ENCODE data around the gene TMEM132D. TPM values are rescaled to one million over a fixed set of nuclear protein-coding genes. Genes with fewer than 3 reads are reported as not detected.

TMEM132D gene
- total RNA-seq, 1 donor from 2014 or later = 1.0 TPM

DNA sequence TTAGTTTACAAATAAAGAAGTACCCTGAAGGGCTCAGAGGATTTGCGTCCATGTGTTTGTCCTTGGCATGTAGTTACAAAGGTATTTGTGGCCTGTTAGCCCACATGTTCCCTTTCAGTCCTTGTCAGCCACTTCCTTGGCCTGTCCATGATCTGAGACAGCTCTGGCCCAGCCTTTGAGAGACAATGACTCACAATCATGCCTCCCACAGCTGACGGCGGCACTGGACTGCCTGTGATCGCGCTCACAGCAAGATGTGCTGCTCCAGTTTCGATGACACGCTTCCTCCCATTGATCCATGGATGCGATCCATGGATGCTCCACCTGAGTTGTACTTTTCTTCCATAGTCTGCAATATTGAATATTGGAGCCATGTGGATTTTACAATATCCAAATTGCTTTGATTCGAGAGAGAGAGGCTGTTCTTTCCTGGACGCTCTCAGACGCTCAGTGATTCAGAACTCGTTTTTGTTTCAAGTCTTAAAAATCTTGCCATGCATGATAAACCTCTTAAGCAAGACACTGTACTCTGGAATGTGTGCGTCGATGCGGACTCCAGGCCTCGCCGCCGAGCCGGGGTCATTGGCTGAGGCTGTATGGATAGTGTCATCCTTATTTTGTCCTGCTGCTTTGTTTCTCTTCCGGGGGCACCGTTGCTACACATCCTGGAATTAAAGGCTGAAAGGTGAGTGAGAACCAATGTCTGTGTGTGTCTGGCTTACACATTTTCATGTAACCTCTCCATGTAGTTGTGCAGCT is 830.5 kb downstream of the TMEM132D start:
- no peak overlapping the region for H3K4me3 ChIP-seq
- no peak overlapping the region for H3K27ac ChIP-seq
- no peaks in the 10 kb centered on the region for H3K9me3 ChIP-seq
- DNase-seq = no peak
- intact Hi-C loops (cut with DNase I) = no loop called here
- ATAC-seq = no peak
- H3K36me3 ChIP-seq = no peaks in the 10 kb centered on the region
- TF ChIP-seq, protein P1, sequence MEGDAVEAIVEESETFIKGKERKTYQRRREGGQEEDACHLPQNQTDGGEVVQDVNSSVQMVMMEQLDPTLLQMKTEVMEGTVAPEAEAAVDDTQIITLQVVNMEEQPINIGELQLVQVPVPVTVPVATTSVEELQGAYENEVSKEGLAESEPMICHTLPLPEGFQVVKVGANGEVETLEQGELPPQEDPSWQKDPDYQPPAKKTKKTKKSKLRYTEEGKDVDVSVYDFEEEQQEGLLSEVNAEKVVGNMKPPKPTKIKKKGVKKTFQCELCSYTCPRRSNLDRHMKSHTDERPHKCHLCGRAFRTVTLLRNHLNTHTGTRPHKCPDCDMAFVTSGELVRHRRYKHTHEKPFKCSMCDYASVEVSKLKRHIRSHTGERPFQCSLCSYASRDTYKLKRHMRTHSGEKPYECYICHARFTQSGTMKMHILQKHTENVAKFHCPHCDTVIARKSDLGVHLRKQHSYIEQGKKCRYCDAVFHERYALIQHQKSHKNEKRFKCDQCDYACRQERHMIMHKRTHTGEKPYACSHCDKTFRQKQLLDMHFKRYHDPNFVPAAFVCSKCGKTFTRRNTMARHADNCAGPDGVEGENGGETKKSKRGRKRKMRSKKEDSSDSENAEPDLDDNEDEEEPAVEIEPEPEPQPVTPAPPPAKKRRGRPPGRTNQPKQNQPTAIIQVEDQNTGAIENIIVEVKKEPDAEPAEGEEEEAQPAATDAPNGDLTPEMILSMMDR (IDR thresholded peaks at IDR 0.05) = no peak
- no peaks in the 10 kb centered on the region for H3K4me1 ChIP-seq
- H3K27me3 ChIP-seq = no peaks in the 10 kb centered on the region

DNA sequence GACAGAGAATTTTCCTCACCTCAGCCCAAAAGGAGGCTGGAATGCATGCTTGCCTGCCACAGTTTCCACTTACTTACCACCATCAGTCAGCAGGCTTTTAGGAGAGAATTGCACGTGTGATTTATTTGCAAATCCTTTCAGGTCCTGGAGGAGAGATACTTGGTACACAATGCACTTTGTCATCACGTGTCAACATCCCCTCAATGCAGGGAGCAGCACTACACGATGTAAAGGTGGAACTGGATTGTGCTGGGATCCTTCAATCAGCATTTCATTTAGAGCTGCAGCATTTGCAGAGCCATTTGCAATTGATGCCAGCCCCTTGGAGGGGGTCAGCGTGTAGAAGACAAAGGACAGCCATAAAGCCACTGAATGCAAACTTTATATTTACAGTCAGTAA is 832.5 kb downstream of the TMEM132D start:
- intact Hi-C loops (cut with DNase I) = no loop called here
- no peak overlapping the region for H3K4me3 ChIP-seq
- ATAC-seq (no peak), DNase-seq (no peak)
- no peaks in the 10 kb centered on the region for H3K4me1 ChIP-seq
- H3K36me3 ChIP-seq = no peaks in the 10 kb centered on the region
- TF ChIP-seq, protein P1 (IDR thresholded peaks at IDR 0.05) = no peak
- H3K27me3 ChIP-seq = no peaks in the 10 kb centered on the region
- no peaks in the 10 kb centered on the region for H3K9me3 ChIP-seq
- no peak overlapping the region for H3K27ac ChIP-seq

DNA sequence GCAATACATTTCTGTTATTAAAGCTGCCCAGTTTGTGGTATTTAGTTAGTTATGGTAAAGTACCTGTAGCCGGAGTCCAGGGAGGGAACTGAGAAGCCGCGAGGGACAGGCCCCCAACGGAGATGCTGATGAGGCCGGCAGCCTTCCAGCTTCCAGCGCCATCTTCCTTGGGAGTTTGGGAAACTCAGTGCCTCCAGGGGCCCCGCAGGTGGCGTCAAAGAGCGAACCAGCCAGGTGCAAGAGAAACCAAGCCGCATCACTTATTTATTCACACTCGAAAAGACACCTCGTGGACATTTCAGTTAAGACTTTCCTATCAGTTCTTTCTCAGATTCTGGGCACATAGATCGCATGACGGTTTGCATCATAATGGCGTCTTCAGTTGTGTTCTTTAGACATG is 833.9 kb downstream of the TMEM132D start:
- H3K36me3 ChIP-seq = no peaks in the 10 kb centered on the region
- TF ChIP-seq, protein P1 (IDR thresholded peaks at IDR 0.05) = no peak
- intact Hi-C loops (cut with DNase I) = no loop called here
- DNase-seq (no peak), ATAC-seq (no peak)
- H3K9me3 ChIP-seq = no peaks in the 10 kb centered on the region
- no peak overlapping the region for H3K27ac ChIP-seq
- H3K4me3 ChIP-seq = no peak overlapping the region
- H3K27me3 ChIP-seq = no peaks in the 10 kb centered on the region
- H3K4me1 ChIP-seq = no peaks in the 10 kb centered on the region

DNA sequence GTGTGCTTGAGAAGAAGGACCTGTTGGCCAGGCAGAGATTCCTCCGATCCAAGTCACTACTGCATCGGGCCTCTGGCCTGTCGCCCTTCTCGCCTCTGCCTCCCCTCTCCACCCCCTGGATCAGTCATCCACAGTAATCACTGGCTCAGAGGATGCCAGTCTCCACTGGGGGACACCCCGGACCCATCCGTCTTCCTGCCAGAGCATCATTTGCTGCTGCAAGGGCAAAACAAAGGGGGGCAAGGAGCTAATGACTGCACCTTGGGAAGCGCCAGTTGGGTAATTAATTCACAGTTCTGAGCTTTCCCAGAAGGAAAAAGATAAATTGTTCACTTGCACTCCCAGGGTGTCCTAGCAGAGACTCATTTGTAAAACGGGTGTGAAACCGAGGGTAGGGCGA is 835.1 kb downstream of the TMEM132D start:
- Histone ChIP-seq H3K27ac (no peak overlapping the region), H3K27me3 (no peaks in the 10 kb centered on the region), H3K4me3 (no peak overlapping the region), H3K36me3 (no peaks in the 10 kb centered on the region), H3K4me1 (no peaks in the 10 kb centered on the region), H3K9me3 (no peaks in the 10 kb centered on the region)
- TF ChIP-seq, protein P1 (IDR thresholded peaks at IDR 0.05) = no peak
- no peak for DNase-seq
- intact Hi-C loops (cut with DNase I) = no loop called here
- ATAC-seq = no peak

DNA sequence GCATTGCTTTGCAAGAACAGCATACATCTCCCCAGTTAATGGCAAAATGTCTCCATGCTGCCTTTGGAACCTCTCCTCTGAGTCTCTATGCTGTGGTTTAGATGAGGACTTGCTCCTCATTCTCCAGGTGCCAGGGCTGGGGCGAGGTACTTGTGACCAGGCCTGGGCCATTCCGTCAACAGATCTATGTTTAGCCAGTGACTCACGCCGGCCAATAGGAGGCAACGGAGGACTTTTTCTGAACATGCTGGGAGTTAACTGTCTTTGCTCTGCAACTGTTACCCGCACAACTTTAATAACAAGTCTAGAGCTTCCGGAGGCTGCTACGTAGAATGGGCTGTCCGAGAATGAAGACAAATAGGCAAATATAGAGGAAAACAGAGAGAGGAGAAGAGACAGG is 836.3 kb downstream of the TMEM132D start:
- TF ChIP-seq, protein P1 (IDR thresholded peaks at IDR 0.05) = peak; percentile 15
- no peaks in the 10 kb centered on the region for H3K36me3 ChIP-seq
- H3K4me3 ChIP-seq = no peak overlapping the region
- H3K27ac ChIP-seq = no peak overlapping the region
- H3K27me3 ChIP-seq = no peaks in the 10 kb centered on the region
- no peaks in the 10 kb centered on the region for H3K4me1 ChIP-seq
- no peaks in the 10 kb centered on the region for H3K9me3 ChIP-seq
- DNase-seq (no peak), ATAC-seq (peak; percentile 50)
- intact Hi-C loops (cut with DNase I) = no loop called here
